Measurements from ENCODE around the gene CXCL17. TPM values are rescaled to one million over a fixed set of nuclear protein-coding genes. Genes with fewer than 3 reads are reported as not detected.
A peak's percentile ranks its signal among the peaks of the same experiment; 100 is the strongest.

The CXCL17 gene
- total RNA-seq, 1 experiment from 2014 or later = not detected

DNA sequence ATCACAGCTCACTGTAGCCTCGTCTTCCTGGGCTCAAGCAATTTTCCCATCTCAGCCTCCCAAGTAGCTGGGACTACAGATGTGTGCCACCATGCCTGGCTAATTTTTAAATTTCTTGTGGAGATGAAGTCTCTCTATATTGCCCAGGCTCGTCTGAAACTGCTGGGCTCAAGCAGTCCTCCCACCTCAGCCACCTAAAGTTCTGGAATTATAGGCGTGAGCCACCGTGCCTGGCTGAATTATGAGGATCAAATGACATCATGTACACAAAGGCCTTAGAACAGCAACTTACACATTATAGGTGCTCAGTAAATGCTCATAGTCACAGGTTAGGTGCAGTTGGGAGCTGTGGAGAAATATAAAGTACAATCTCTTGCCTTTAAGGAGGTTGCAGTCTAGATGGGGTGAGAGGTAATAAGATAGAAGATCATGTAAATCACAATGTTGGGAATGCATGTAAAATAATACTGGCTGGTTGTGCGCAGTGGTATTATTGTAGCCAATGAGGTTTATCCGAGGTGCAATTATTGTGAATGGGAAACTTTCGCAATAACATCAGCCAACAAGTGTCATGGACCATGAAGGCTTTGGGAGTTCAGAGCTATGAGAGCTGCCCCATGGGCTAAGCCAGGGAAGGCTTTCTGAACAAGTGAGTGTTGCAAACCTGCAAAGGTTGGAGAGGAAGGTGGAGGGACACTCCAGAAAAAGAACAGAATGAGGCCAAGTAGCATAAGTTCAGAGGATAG lies 29.8 kb upstream of the CXCL17 start:
- Histone ChIP-seq H2AK5ac (ENCODE audit: insufficient read length, low read length) (peak overlapping the region; percentile 4), H4K91ac (ENCODE audit: insufficient read length, low read depth, low read length) (no peak overlapping the region), H3K23ac (ENCODE audit: insufficient read length, low read depth, low read length) (no peak overlapping the region), H4K5ac (ENCODE audit: insufficient read length, low read depth, low read length) (no peak overlapping the region), H3K79me2 (ENCODE audit: insufficient read depth, low read length) (no peaks in the 10 kb centered on the region), H3T11ph (ENCODE audit: low read length) (no peak overlapping the region), H4K8ac (replicated peaks; ENCODE audit: insufficient read length, low read depth, low read length) (no peak overlapping the region), H2BK15ac (ENCODE audit: low read depth, low read length) (no peak overlapping the region), H2BK12ac (ENCODE audit: insufficient read length, low read depth, low read length) (peak overlapping the region; percentile 28), H2BK20ac (ENCODE audit: low read depth, low read length, poor library complexity, severe bottlenecking) (no peak overlapping the region), H2AFZ (ENCODE audit: low read length) (no peak overlapping the region), H3K18ac (ENCODE audit: insufficient read length, low read depth, low read length) (no peak overlapping the region), H3K4ac (ENCODE audit: low read depth, low read length) (no peak overlapping the region), H3K79me1 (ENCODE audit: insufficient read depth, low read depth, low read length, poor library complexity, severe bottlenecking) (no peaks in the 10 kb centered on the region), H2BK120ac (ENCODE audit: low read depth, low read length, poor library complexity, severe bottlenecking) (no peak overlapping the region), H3K4me2 (ENCODE audit: insufficient read depth, insufficient read length, low read length) (no peak overlapping the region), H3K14ac (ENCODE audit: insufficient read depth, low read length) (no peak overlapping the region), H3K27ac (ENCODE audit: insufficient read length, low read depth, low read length) (peak overlapping the region; percentile 65), H3K27me3 (ENCODE audit: insufficient read depth, low read length) (no peaks in the 10 kb centered on the region), H3K9ac (ENCODE audit: extremely low read depth, insufficient read length, low read length) (no peak overlapping the region), H2BK5ac (ENCODE audit: insufficient read length, low read length) (no peak overlapping the region), H3K56ac (ENCODE audit: insufficient read length, low read depth, low read length) (no peak overlapping the region), H3K23me2 (ENCODE audit: insufficient read length, low read depth, low read length, poor library complexity, severe bottlenecking) (no peaks in the 10 kb centered on the region), H3K4me1 (ENCODE audit: insufficient read depth, low read length) (peaks cover 23% of the 10 kb centered on the region), H4K20me1 (ENCODE audit: control insufficient read depth, insufficient read depth, insufficient read length) (no peaks in the 10 kb centered on the region), H3K9me3 (ENCODE audit: control insufficient read depth, low read depth, low read length) (no peaks in the 10 kb centered on the region)
- Mint-ChIP-seq H3K27ac (peak overlapping the region; percentile 83 to 98 (median 89)), H3K27me3 (ENCODE audit: low read depth) (no peaks in the 10 kb centered on the region; the same call in 1 of the 2 replicates), H3K9me3 (no peaks in the 10 kb centered on the region), H3K4me1 (peaks cover 67 to 71% of the 10 kb centered on the region in 2 experiments), H3K4me3 (peak overlapping the region in 1 of 2 experiments; percentile 3; a peak in 1 of 5 replicates), H3K36me3 (ENCODE audit: insufficient read depth in 1 of 3, low read depth in 3 of 3) (no peaks in the 10 kb centered on the region; a peak in 2 of 7 replicates)
- DNase-seq = no peak
- TF ChIP-seq, protein P1, sequence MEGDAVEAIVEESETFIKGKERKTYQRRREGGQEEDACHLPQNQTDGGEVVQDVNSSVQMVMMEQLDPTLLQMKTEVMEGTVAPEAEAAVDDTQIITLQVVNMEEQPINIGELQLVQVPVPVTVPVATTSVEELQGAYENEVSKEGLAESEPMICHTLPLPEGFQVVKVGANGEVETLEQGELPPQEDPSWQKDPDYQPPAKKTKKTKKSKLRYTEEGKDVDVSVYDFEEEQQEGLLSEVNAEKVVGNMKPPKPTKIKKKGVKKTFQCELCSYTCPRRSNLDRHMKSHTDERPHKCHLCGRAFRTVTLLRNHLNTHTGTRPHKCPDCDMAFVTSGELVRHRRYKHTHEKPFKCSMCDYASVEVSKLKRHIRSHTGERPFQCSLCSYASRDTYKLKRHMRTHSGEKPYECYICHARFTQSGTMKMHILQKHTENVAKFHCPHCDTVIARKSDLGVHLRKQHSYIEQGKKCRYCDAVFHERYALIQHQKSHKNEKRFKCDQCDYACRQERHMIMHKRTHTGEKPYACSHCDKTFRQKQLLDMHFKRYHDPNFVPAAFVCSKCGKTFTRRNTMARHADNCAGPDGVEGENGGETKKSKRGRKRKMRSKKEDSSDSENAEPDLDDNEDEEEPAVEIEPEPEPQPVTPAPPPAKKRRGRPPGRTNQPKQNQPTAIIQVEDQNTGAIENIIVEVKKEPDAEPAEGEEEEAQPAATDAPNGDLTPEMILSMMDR (conservative IDR thresholded peaks at IDR 0.05) = no peak
- WGBS (ENCODE audit: extremely low coverage, insufficient read length, low lambda C conversion rate) = no CpG with 5 or more reads among the region's 7 CpGs

Data from H9 (cell line).